ENCODE measurements around the gene IMPDH1. TPM values are rescaled to one million over a fixed set of nuclear protein-coding genes. Genes with fewer than 3 reads are reported as not detected.

Gene IMPDH1
- total and polyA plus RNA-seq, 10 of the 15 experiments (the other 5 are each of a cell fraction or from before 2014, with no cell fraction given): 0.50 to 61.3 (median 41.8) TPM

- TF ChIP-seq SRF (IDR thresholded peaks at IDR 0.05; ENCODE audit: low read depth in 2 of 2, low read length in 2 of 2): no peak
- no peak for TF ChIP-seq ESRRA (IDR thresholded peaks at IDR 0.05; ENCODE audit: low read length)
- TF ChIP-seq FOXM1 (IDR thresholded peaks at IDR 0.05; ENCODE audit: low read depth, low read length): no peak
These were observed 24.9 kb upstream of the IMPDH1 start (continued) for GRCh38 chr7:128434413-128435326.

DNA sequence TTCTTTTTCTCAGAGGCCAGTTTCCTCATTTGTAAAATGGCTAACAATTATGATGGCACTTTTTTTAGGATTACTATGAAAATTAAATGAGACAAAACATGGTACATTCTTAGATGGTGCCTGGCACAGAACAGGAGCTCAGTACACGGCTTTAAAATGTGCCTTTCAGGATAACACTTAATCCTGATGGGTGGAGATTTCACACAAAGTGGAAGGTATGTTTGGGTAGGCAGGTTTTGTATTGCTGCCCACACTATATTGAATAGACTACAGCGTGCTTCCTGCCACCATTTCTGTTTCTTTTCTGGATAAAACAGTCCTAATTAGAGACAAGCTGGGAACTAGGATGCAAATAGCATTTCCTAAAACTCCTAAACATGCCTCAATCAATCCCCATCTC is 22.0 kb upstream of the IMPDH1 start:
- POLR2A ChIA-PET: interaction anchor here (1.0 to 2.0 kb wide), 3 partner anchors 12 to 23 kb away, joined by 4 to 7 read pairs (median 4); no protein-coding TSS in a partner anchor
- TF ChIP-seq MEF2A (IDR thresholded peaks at IDR 0.05; ENCODE audit: insufficient read depth, low read depth, low read length): no peak
- no peak for TF ChIP-seq SIN3A (IDR thresholded peaks at IDR 0.05; ENCODE audit: low read depth, low read length)
- no peak for TF ChIP-seq GATAD2B (conservative IDR thresholded peaks at IDR 0.05; ENCODE audit: low read depth)
- TF ChIP-seq CHD2 (IDR thresholded peaks at IDR 0.05; ENCODE audit: borderline replicate concordance, low read depth, low read length): no peak
- TF ChIP-seq NR2F1 (conservative IDR thresholded peaks at IDR 0.05): no peak
- TF ChIP-seq MEF2B (IDR thresholded peaks at IDR 0.05; ENCODE audit: partially characterized antibody, poor library complexity, severe bottlenecking): no peak
- TF ChIP-seq ZSCAN29 (IDR thresholded peaks at IDR 0.05): no peak
- no peak for TF ChIP-seq HCFC1 (IDR thresholded peaks at IDR 0.05; ENCODE audit: low read length)
- TF ChIP-seq MYC (IDR thresholded peaks at IDR 0.05; ENCODE audit: insufficient read depth, insufficient read length, insufficient replicate concordance, low read length, severe bottlenecking): no peak
- TF ChIP-seq RCOR1 (conservative IDR thresholded peaks at IDR 0.05; ENCODE audit: low read depth, low read length): no peak
- TF ChIP-seq, protein P1, sequence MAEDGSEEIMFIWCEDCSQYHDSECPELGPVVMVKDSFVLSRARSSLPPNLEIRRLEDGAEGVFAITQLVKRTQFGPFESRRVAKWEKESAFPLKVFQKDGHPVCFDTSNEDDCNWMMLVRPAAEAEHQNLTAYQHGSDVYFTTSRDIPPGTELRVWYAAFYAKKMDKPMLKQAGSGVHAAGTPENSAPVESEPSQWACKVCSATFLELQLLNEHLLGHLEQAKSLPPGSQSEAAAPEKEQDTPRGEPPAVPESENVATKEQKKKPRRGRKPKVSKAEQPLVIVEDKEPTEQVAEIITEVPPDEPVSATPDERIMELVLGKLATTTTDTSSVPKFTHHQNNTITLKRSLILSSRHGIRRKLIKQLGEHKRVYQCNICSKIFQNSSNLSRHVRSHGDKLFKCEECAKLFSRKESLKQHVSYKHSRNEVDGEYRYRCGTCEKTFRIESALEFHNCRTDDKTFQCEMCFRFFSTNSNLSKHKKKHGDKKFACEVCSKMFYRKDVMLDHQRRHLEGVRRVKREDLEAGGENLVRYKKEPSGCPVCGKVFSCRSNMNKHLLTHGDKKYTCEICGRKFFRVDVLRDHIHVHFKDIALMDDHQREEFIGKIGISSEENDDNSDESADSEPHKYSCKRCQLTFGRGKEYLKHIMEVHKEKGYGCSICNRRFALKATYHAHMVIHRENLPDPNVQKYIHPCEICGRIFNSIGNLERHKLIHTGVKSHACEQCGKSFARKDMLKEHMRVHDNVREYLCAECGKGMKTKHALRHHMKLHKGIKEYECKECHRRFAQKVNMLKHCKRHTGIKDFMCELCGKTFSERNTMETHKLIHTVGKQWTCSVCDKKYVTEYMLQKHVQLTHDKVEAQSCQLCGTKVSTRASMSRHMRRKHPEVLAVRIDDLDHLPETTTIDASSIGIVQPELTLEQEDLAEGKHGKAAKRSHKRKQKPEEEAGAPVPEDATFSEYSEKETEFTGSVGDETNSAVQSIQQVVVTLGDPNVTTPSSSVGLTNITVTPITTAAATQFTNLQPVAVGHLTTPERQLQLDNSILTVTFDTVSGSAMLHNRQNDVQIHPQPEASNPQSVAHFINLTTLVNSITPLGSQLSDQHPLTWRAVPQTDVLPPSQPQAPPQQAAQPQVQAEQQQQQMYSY (CRISPR knock-in tag; IDR thresholded peaks at IDR 0.05): no peak
- no peak for TF ChIP-seq RELA (IDR thresholded peaks at IDR 0.05; ENCODE audit: borderline replicate concordance, partially characterized antibody)
- TF ChIP-seq SIX5 (IDR thresholded peaks at IDR 0.05; ENCODE audit: low read depth, low read length, severe bottlenecking): no peak
- TF ChIP-seq FOXM1 (IDR thresholded peaks at IDR 0.05; ENCODE audit: low read depth, low read length): no peak
- TF ChIP-seq SMAD1 (IDR thresholded peaks at IDR 0.05; ENCODE audit: low read depth, partially characterized antibody): no peak
- no peak for TF ChIP-seq ZNF207 (IDR thresholded peaks at IDR 0.05; ENCODE audit: borderline replicate concordance)
- TF ChIP-seq SMC3 (IDR thresholded peaks at IDR 0.05; ENCODE audit: borderline replicate concordance, low read length): no peak

More for the DNA sequence above, 22.0 kb upstream of the IMPDH1 start:
- BruUV-seq (replicated peaks): no TSS peak
- H3K9me3 ChIP-seq (replicated peaks; ENCODE audit: control insufficient read depth, insufficient read depth, low read length): no peaks in the 10 kb centered on the region; the same call in 2 of the 3 replicates
- ATAC-seq: no peak
- no peaks in the 10 kb centered on the region for H3K4me1 ChIP-seq (ENCODE audit: control insufficient read depth, insufficient read depth, low read length)
- ChIA-PET RAD21 (ENCODE audit: unreplicated experiment) (interaction anchor here (1.0 to 10.5 kb wide), 3 partner anchors 12 to 32 kb away, joined by 3 to 216 read pairs (median 5); no protein-coding TSS in a partner anchor), CTCF (interaction anchor here (1.7 to 16.0 kb wide), 6 partner anchors 12 to 452 kb away, joined by 4 to 463 read pairs (median 122); partner anchors contain the start of genes HILPDA and IMPDH1), SMC1A (ENCODE audit: uncharacterized antibody, unreplicated experiment) (interaction anchor here (1.0 to 14.8 kb wide), 5 partner anchors 12 to 43 kb away, joined by 3 to 296 read pairs (median 3); no protein-coding TSS in a partner anchor)
- no peaks in the 10 kb centered on the region for H3K79me2 ChIP-seq (ENCODE audit: control insufficient read depth, insufficient read depth, low read length)
- intact Hi-C loops (cut with micrococcal nuclease; ENCODE audit: unreplicated experiment): no loop called here
- no peak overlapping the region for H3K4me3 ChIP-seq
- DNase-seq (ENCODE audit: low read depth, low spot score): no peak
- no peak overlapping the region for H3K27ac ChIP-seq (ENCODE audit: control insufficient read depth, insufficient read depth)
- no peak for FAIRE-seq
- H3K4me2 ChIP-seq (ENCODE audit: control insufficient read depth, insufficient read depth): no peak overlapping the region
- H2AFZ ChIP-seq (ENCODE audit: control insufficient read depth, low read depth, low read length): no peak overlapping the region
- in situ Hi-C loops (cut with MboI): no loop called here
- no peaks in the 10 kb centered on the region for H3K27me3 ChIP-seq (replicated peaks in 1 of 2; ENCODE audit: control insufficient read depth in 2 of 2, insufficient read depth in 2 of 2, low read length in 1 of 2)
- WGBS (ENCODE audit: insufficient coverage, insufficient replicate concordance, low lambda C conversion rate, missing lambda C conversion rate): 17% methylated on average over 2 of the region's 2 CpGs
- no peak overlapping the region for H3K9ac ChIP-seq (ENCODE audit: control insufficient read depth, insufficient read depth, low read length)
- H3K36me3 ChIP-seq (ENCODE audit: control insufficient read depth in 2 of 2, insufficient read depth in 2 of 2, low read length in 1 of 2): no peaks in the 10 kb centered on the region
- no peaks in the 10 kb centered on the region for H4K20me1 ChIP-seq (ENCODE audit: control insufficient read depth, insufficient read depth)

Data from GM12878 (cell line).